HepG2 (cell line): ENCODE data around the gene ZBTB46. TPM values are rescaled to one million over a fixed set of nuclear protein-coding genes. Genes with fewer than 3 reads are reported as not detected.
A peak's percentile ranks its signal among the peaks of the same experiment; 100 is the strongest.

Experiments
- CREB1 ChIP-seq, 2 experiments: fragments of 450-650 bp in 1 of 2; IDR thresholded peaks; 2 replicates each; pipeline ENCODE4 v1.6.1; 2016 to 2017; ENCODE audit warnings: control low read depth in 1 of 2, mild to moderate bottlenecking in 1 of 2, missing compliant biosample characterization in 1 of 2, missing genetic modification characterization in 1 of 2
- EED ChIP-seq: sonication (generic); formaldehyde crosslinking; IDR thresholded peaks from 2 replicates; pipeline ENCODE4 v1.5.0; 2020; ENCODE audit warnings: mild to moderate bottlenecking, missing genetic modification reagents
- ERF ChIP-seq: IDR thresholded peaks from 2 replicates; pipeline ENCODE4 v1.6.1; 2018; ENCODE audit warnings: missing biosample characterization, missing genetic modification reagents
- HHEX ChIP-seq: IDR thresholded peaks from 2 replicates; pipeline ENCODE4 v1.6.1; 2016; ENCODE audit warnings: control low read depth
- HNRNPUL1 ChIP-seq: fragments of 200-400 bp; formaldehyde crosslinking; IDR thresholded peaks from 2 replicates; pipeline ENCODE4 v1.6.1; 2017; ENCODE audit warnings: low read depth, mild to moderate bottlenecking, low read length, moderate library complexity
- KLF11 ChIP-seq: IDR thresholded peaks from 2 replicates; pipeline ENCODE4 v1.6.1; 2016; ENCODE audit warnings: missing compliant biosample characterization
- LCORL ChIP-seq, 2 experiments: fragments of 450-650 bp in 1 of 2; sonication (generic) in 1 of 2; formaldehyde crosslinking in 1 of 2; IDR thresholded peaks; 2 replicates each; pipeline versions ENCODE4 v1.5.0 to v1.6.1; 2017 to 2020; ENCODE audit warnings: antibody characterized with exemption in 1 of 2, missing genetic modification reagents in 1 of 2
- MED13 ChIP-seq: sonication (generic); formaldehyde crosslinking; IDR thresholded peaks from 2 replicates; pipeline ENCODE4 v1.5.0; 2020; ENCODE audit warnings: missing genetic modification reagents
- MEIS2 ChIP-seq: sonication (generic); formaldehyde crosslinking; IDR thresholded peaks from 2 replicates; pipeline ENCODE4 v1.9.0; 2021; ENCODE audit warnings: mild to moderate bottlenecking, missing genetic modification reagents
- MYNN ChIP-seq: sonication (generic); formaldehyde crosslinking; IDR thresholded peaks from 2 replicates; pipeline ENCODE4 v1.4.0; 2020; ENCODE audit warnings: mild to moderate bottlenecking, low read depth, missing genetic modification reagents
- NFE2L1 ChIP-seq: sonication (generic); formaldehyde crosslinking; IDR thresholded peaks from 2 replicates; pipeline ENCODE4 v1.4.0; 2020; ENCODE audit warnings: missing genetic modification reagents, mild to moderate bottlenecking, borderline replicate concordance
- RFX5 ChIP-seq: IDR thresholded peaks from 2 replicates; pipeline ENCODE4 v1.6.1; 2011; ENCODE audit warnings: low read depth, low read length, improper control_type of control experiment
- RXRB ChIP-seq: IDR thresholded peaks from 2 replicates; pipeline ENCODE4 v1.6.1; 2016; ENCODE audit warnings: borderline replicate concordance, missing genetic modification reagents, missing compliant biosample characterization
- THYN1 ChIP-seq: sonication (generic); formaldehyde crosslinking; IDR thresholded peaks from 2 replicates; pipeline ENCODE4 v1.8.1; 2023; ENCODE audit warnings: low read depth, mild to moderate bottlenecking, moderate library complexity, missing genetic modification reagents, borderline replicate concordance
- ZNF619 ChIP-seq: sonication (generic); formaldehyde crosslinking; IDR thresholded peaks from 2 replicates; pipeline ENCODE4 v1.4.0; 2020; ENCODE audit warnings: mild to moderate bottlenecking, missing genetic modification reagents
- polyA plus RNA-seq, 8 experiments: library from polyadenylated mRNA; depleted of rRNA in 3 of 8; stranded (reverse) in 7 of 8; unstranded in 1 of 8; fragments of >200 nt; fragmentation: Illumina TruSeq in 4 of 8; extraction: Trizol in 4 of 8; gene quantifications; 2 replicates each; pipeline versions ENCODE4 v1.2.1 to v1.2.3, GENCODE V29; 2011 to 2016; ENCODE audit warnings: low read depth in 4 of 8, missing spikeins in 1 of 8, mixed read lengths in 1 of 8; ENCODE audit not compliant: insufficient read depth in 1 of 8
- total RNA-seq, 5 experiments: library from RNA; depleted of rRNA; stranded (reverse); fragments of >200 nt; fragmentation: Illumina TruSeq; extraction: Trizol; gene quantifications; 2 replicates each; pipeline ENCODE4 v1.2.3, GENCODE V29; 2016; ENCODE audit warnings: low read depth in 1 of 5
- TF ChIP-seq, protein P1 (sequence below): sonication (generic); formaldehyde crosslinking; IDR thresholded peaks from 2 replicates; pipeline ENCODE4 v1.4.0; 2020; ENCODE audit warnings: missing genetic modification reagents
- TF ChIP-seq, protein P2 (sequence below): sonication (generic); formaldehyde crosslinking; IDR thresholded peaks from 2 replicates; pipeline ENCODE4 v1.8.1; 2022; ENCODE audit warnings: low read depth, mild to moderate bottlenecking, missing genetic modification reagents
- TF ChIP-seq, protein P3 (sequence below): sonication (generic); formaldehyde crosslinking; IDR thresholded peaks from 2 replicates; pipeline ENCODE4 v1.4.0; 2020; ENCODE audit warnings: mild to moderate bottlenecking, missing genetic modification reagents

The ZBTB46 gene
- total and polyA plus RNA-seq, 2 of the 13 experiments (the other 11 are each of a cell fraction or from before 2014, with no cell fraction given) = 1.6 to 13.5 TPM

DNA sequence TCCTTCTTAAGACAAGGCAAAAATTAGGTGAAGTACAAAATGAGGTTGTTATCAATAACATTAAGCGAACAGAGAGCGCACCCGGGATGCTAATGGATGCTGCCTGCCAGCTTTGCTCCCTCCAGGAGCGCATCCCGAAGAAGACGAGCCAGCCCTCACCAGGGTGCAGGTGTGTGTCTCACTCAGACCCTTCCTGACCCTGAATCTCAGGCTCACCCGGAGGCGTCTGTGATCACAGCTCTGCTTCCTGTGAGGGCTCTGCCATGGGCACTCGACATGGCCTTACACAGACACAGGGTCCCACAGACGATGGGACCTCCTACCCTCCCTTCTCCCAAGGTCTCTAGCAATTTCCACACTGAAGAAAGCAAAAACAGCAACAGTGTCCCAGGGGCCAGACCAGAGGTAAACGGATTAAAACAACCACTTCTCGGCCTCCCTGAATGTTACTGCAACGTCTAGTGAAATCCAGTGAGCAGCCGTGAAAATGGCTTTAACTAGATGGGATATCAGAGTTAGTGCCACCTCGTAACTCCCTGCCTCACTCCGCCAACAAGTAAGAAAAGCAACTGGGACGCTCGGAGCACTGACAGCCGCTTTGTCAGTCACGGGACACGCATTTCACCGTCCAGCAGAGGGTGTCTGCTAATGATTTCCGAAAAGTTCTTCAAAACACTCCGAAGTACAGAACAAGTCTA, 11.7 kb downstream of the ZBTB46 start (continued):
- TF ChIP-seq RFX5 (no peak), CREB1 (IDR thresholded peaks at IDR 0.05) (no peak), CREB1 (CRISPR knock-in tag; IDR thresholded peaks at IDR 0.05) (no peak), MEIS2 (CRISPR knock-in tag) (no peak), KLF11 (CRISPR knock-in tag) (peak; percentile 69; the same call in 1 of the 2 replicates), HHEX (CRISPR knock-in tag) (no peak), MED13 (CRISPR knock-in tag) (no peak), EED (CRISPR knock-in tag) (no peak), NFE2L1 (CRISPR knock-in tag) (no peak), ZNF619 (CRISPR knock-in tag) (0 out of 2 replicates have a peak, but pooled peaks have one; percentile 44), HNRNPUL1 (no peak), MYNN (CRISPR knock-in tag) (no peak), THYN1 (no peak), ERF (CRISPR knock-in tag) (peak; percentile 61), RXRB (peak; percentile 43; the same call in 1 of the 2 replicates), LCORL (IDR thresholded peaks at IDR 0.05) (no peak), LCORL (CRISPR knock-in tag; IDR thresholded peaks at IDR 0.05) (peak; percentile 74)
- TF ChIP-seq, protein P1, sequence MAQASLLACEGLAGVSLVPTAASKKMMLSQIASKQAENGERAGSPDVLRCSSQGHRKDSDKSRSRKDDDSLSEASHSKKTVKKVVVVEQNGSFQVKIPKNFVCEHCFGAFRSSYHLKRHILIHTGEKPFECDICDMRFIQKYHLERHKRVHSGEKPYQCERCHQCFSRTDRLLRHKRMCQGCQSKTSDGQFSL (CRISPR knock-in tag) = no peak
- TF ChIP-seq, protein P2, sequence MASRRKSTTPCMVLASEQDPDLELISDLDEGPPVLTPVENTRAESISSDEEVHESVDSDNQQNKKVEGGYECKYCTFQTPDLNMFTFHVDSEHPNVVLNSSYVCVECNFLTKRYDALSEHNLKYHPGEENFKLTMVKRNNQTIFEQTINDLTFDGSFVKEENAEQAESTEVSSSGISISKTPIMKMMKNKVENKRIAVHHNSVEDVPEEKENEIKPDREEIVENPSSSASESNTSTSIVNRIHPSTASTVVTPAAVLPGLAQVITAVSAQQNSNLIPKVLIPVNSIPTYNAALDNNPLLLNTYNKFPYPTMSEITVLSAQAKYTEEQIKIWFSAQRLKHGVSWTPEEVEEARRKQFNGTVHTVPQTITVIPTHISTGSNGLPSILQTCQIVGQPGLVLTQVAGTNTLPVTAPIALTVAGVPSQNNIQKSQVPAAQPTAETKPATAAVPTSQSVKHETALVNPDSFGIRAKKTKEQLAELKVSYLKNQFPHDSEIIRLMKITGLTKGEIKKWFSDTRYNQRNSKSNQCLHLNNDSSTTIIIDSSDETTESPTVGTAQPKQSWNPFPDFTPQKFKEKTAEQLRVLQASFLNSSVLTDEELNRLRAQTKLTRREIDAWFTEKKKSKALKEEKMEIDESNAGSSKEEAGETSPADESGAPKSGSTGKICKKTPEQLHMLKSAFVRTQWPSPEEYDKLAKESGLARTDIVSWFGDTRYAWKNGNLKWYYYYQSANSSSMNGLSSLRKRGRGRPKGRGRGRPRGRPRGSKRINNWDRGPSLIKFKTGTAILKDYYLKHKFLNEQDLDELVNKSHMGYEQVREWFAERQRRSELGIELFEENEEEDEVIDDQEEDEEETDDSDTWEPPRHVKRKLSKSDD (CRISPR knock-in tag) = no peak
- TF ChIP-seq, protein P3, sequence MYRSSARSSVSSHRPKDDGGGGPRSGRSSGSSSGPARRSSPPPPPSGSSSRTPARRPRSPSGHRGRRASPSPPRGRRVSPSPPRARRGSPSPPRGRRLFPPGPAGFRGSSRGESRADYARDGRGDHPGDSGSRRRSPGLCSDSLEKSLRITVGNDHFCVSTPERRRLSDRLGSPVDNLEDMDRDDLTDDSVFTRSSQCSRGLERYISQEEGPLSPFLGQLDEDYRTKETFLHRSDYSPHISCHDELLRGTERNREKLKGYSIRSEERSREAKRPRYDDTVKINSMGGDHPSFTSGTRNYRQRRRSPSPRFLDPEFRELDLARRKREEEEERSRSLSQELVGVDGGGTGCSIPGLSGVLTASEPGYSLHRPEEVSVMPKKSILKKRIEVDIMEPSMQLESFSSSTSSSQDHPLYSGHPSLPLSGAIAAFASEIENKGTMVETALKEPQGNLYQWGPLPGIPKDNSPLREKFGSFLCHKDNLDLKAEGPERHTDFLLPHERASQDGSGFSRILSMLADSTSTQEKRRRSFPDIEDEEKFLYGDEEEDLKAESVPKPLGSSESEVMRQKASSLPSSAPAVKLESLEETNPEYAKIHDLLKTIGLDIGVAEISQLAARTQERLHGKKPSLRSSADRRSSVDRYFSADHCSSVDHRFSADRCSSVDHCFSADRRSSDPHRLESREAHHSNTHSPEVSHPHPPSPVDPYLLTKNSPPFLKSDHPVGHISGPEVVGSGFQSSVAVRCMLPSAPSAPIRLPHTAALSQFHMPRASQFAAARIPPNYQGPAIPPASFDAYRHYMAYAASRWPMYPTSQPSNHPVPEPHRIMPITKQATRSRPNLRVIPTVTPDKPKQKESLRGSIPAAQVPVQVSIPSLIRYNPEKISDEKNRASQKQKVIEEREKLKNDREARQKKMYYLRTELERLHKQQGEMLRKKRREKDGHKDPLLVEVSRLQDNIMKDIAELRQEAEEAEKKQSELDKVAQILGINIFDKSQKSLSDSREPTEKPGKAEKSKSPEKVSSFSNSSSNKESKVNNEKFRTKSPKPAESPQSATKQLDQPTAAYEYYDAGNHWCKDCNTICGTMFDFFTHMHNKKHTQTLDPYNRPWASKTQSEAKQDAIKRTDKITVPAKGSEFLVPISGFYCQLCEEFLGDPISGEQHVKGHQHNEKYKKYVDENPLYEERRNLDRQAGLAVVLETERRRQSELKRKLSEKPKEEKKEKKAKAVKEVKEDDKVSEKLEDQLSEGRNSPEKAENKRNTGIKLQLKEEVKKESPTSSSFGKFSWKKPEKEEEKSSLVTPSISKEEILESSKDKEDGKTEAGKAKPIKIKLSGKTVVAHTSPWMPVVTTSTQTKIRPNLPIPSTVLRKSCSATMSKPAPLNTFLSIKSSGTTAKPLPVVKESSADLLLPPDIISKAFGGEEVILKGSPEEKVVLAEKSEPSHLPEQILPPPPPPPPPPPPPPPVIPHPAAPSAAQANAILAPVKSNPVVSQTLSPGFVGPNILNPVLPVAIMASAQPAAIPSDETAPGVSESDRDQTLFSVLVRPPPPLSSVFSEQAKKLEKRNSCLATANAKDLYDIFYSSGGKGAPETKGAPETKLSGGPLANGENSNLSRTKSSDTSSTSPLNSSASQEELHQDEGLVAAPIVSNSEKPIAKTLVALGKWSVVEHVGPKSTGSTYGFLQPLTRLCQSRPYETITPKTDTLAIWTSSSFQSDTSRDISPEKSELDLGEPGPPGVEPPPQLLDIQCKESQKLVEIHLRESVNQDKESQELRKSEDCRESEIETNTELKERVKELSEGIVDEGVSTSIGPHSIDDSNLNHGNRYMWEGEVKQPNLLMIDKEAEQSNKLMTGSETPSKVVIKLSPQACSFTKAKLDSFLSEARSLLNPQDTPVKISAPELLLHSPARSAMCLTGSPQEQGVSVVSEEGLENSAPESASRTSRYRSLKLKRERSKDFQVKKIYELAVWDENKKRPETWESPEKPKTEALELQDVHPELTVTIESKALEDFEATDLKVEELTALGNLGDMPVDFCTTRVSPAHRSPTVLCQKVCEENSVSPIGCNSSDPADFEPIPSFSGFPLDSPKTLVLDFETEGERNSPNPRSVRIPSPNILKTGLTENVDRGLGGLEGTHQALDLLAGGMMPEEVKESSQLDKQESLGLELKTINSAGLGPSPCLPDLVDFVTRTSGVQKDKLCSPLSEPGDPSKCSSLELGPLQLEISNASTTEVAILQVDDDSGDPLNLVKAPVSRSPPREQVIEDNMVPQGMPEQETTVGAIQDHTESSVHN (CRISPR knock-in tag) = no peak
